Upper lobe of right lung (tissue), 1 donor: ENCODE measurements around the gene GRK3. TPM values are rescaled to one million over a fixed set of nuclear protein-coding genes. Genes with fewer than 3 reads are reported as not detected.

Experiments used
- ATAC-seq: fragments of 200-7000 bp; cut with Tn5 transposase; one replicate; pipeline ENCODE4 v1.9.1; 2020; ENCODE audit warnings: mild to moderate bottlenecking, moderate library complexity
- DNase-seq: peaks from one replicate; pipeline ENCODE4 v3.0.0-alpha.2; 2020
- H3K27ac ChIP-seq: fragments of 200-600 bp; one replicate; pipeline ENCODE4 v1.8.0; 2022
- H3K27me3 ChIP-seq: fragments of 200-600 bp; one replicate; pipeline ENCODE4 v1.8.0; 2022; ENCODE audit warnings: mild to moderate bottlenecking
- H3K36me3 ChIP-seq: fragments of 200-600 bp; one replicate; pipeline ENCODE4 v1.8.0; 2022
- H3K4me1 ChIP-seq: fragments of 200-600 bp; one replicate; pipeline ENCODE4 v1.8.0; 2022
- H3K4me3 ChIP-seq: fragments of 200-600 bp; one replicate; pipeline ENCODE4 v1.8.0; 2022; ENCODE audit warnings: mild to moderate bottlenecking
- H3K9me3 ChIP-seq: fragments of 200-600 bp; one replicate; pipeline ENCODE4 v1.8.0; 2022
- intact Hi-C: fragments of 100-400 bp; cut with DNase I; formaldehyde crosslinking; loops from one replicate; pipeline ENCODE4 v1.11.0; 2022
- total RNA-seq: library from RNA; stranded (reverse); fragmentation: NEBNext Ultra II Directional; extraction: Animal tissue kit (Norgen Biotek cat#: 25700); gene quantifications from one replicate; pipeline ENCODE4 v1.2.1, GENCODE V29; 2021
- TF ChIP-seq, protein P1 (sequence below): fragments of 200-600 bp; IDR thresholded peaks from one replicate; pipeline ENCODE4 v1.8.0; 2022; ENCODE audit warnings: antibody characterized with exemption
- donor health status: DM: no; HTN: yes; CAD: no; lungs with severe emphysema.

The GRK3 gene
- total RNA-seq, 1 donor from 2014 or later: 26.0 TPM

DNA sequence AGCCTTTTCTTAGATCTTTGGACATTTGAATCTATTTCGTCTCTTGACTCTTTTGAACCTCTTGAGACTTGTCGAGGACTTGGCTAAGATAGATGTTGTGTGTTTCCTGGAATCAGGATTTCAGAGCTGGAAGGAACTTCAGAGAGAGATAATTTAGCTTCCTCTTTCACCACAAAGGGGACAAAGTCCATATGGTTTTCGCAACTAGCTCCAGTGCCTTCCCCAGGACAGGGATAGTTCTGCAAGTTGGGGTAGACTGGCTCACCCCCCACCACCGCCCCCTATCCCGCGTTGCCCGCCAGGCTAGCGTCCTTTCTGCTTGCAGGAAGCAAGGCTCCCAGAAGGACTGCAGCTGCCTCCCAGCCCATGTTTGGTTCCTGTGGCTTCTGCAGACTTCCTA, 101.8 kb downstream of the GRK3 start:
- Histone ChIP-seq H3K4me3 (no peak overlapping the region), H3K27me3 (no peaks in the 10 kb centered on the region), H3K4me1 (peaks cover 28% of the 10 kb centered on the region), H3K27ac (peak overlapping the region; percentile 33), H3K9me3 (no peaks in the 10 kb centered on the region), H3K36me3 (no peaks in the 10 kb centered on the region)
- ATAC-seq (peak; percentile 80), DNase-seq (peak; percentile 77)
- TF ChIP-seq, protein P1, sequence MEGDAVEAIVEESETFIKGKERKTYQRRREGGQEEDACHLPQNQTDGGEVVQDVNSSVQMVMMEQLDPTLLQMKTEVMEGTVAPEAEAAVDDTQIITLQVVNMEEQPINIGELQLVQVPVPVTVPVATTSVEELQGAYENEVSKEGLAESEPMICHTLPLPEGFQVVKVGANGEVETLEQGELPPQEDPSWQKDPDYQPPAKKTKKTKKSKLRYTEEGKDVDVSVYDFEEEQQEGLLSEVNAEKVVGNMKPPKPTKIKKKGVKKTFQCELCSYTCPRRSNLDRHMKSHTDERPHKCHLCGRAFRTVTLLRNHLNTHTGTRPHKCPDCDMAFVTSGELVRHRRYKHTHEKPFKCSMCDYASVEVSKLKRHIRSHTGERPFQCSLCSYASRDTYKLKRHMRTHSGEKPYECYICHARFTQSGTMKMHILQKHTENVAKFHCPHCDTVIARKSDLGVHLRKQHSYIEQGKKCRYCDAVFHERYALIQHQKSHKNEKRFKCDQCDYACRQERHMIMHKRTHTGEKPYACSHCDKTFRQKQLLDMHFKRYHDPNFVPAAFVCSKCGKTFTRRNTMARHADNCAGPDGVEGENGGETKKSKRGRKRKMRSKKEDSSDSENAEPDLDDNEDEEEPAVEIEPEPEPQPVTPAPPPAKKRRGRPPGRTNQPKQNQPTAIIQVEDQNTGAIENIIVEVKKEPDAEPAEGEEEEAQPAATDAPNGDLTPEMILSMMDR: no peak
- intact Hi-C loops: no loop called here

DNA sequence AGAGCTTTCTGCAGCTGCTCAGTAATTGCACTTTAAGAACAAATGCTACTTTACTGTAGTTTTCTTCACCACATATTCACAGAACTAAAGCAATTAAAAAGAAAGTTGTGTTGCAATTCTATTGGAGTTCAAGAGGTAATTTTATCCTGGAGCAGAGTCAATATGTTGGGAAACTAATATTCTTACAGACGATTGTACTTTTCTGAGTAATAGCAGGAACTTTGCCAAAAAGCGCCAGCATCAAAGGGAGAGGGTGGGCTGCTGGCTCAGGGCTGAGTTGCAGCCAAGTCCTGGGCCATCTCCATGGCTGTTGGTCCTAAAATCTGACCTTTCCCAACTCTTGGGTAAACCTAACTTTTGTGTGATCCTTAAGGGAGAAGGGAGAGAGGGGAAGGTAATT, 104.0 kb downstream of the GRK3 start:
- peak; percentile 30 for ATAC-seq
- H3K4me1 ChIP-seq: peaks cover 22% of the 10 kb centered on the region
- H3K36me3 ChIP-seq: no peaks in the 10 kb centered on the region
- intact Hi-C loops: no loop called here
- H3K27me3 ChIP-seq: no peaks in the 10 kb centered on the region
- H3K9me3 ChIP-seq: no peaks in the 10 kb centered on the region
- DNase-seq: no peak
- TF ChIP-seq, protein P1: no peak
- H3K4me3 ChIP-seq: no peak overlapping the region
- H3K27ac ChIP-seq: no peak overlapping the region

DNA sequence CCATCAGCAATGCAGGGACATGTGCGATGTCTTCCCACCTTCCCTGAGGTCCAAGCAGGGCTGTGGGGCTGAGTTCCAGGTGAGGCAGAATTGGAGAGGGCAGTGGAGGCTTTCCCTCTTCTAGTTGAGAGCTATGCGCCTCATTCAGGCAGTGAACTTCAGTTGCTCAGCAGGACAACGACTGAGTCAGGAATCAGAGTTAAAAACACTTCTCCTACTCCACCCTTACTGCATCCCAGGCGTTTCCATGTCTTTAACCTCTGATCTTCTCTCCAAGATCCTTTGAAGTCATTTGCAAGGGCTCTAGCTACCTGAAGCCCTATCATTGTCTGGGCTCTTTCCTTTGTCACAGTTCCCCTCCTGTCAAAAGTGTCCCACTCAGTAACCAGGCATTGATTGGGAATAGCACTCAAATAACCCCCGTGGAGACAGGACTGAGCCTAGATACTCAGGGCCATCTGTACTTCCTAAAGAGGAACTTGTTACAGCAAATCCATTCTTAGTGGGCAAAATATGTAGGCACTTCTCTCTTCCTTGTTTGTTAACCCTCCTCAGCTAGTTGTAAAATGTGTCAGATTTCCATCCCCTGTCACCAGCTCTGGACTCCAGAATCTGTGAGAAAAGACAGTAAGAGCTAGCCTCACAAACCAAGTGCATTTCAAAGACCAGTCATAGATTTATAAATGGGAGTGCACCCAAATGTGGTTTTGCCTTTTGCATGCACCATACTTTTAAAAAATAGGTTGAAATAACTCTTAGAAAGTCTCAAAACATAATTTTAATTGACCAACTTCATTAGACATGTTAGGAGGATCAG, 105.0 kb downstream of the GRK3 start:
- Histone ChIP-seq H3K4me1 (peaks cover 22% of the 10 kb centered on the region), H3K27me3 (no peaks in the 10 kb centered on the region), H3K27ac (no peak overlapping the region), H3K36me3 (no peaks in the 10 kb centered on the region), H3K9me3 (no peaks in the 10 kb centered on the region), H3K4me3 (no peak overlapping the region)
- intact Hi-C loops: no loop called here
- TF ChIP-seq, protein P1: no peak
- DNase-seq (no peak), ATAC-seq (peak; percentile 44)

DNA sequence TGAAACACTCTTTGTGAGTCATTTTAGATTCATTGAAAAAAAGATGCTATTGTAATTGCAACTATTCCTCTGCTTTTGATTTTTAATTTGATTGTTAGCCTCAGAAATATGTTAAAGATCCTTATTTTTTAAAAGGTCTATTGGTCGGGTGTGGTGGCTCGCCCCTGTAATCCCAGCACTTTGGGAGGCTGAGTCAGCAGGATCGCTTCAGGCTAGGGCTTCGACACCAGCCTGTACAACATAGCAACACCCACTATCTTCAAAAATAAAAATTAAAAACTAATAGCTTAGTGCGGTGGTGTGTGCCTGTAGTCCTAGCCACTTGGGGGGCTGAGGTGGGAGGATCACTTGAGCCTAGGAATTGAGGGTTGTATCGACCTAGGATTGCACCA, 105.6 kb downstream of the GRK3 start:
- H3K36me3 ChIP-seq: no peaks in the 10 kb centered on the region
- intact Hi-C loops: no loop called here
- no peak for DNase-seq
- no peak for ATAC-seq
- H3K27ac ChIP-seq: no peak overlapping the region
- no peaks in the 10 kb centered on the region for H3K9me3 ChIP-seq
- TF ChIP-seq, protein P1: no peak
- H3K4me1 ChIP-seq: peaks cover 22% of the 10 kb centered on the region
- H3K27me3 ChIP-seq: no peaks in the 10 kb centered on the region
- H3K4me3 ChIP-seq: no peak overlapping the region

DNA sequence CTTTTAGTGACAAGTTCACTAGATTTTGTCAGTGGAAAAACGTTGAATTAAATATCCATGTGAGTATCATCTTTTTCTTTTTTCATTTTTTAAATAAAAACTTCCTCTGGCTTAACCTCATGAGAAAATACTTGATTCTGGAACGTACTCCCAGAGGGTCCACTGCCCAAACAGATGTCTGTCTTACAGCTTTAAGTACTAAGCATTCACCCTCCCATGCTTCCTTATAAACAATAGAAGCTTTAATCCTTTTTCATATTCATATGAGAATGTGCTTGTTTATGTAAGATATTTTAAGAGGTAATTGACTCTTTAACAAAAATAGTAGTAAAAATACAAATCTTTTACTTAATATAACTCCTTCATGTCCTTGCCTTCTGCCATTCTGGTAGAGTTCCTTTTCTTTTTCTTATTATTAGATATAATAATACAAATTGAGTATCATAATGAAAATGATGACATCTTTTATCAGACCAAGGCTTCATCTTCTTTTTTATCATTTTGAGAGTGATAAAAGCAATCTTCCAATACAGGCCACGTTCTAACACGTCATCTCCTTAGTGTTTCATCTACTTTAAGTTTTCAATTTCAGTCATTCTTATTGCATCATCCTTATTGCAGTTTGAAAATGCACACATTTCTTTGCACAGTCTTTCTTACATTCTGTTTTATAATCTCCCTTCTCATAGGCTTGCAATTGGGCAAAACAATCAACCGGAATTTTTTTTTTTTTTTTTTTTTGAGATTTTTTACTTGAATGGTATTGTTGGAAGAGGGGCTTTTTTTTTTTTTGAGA, 108.0 kb downstream of the GRK3 start:
- Histone ChIP-seq H3K9me3 (no peaks in the 10 kb centered on the region), H3K27ac (no peak overlapping the region), H3K27me3 (no peaks in the 10 kb centered on the region), H3K4me3 (no peak overlapping the region), H3K4me1 (peaks cover 9% of the 10 kb centered on the region), H3K36me3 (no peaks in the 10 kb centered on the region)
- intact Hi-C loops: no loop called here
- ATAC-seq: no peak
- no peak for DNase-seq
- TF ChIP-seq, protein P1: no peak
